HG03175 (cell line): ENCODE results near the gene PAX5.
"Not testable (repeated sequence)": the region's sequence is repeated elsewhere in the genome, so short reads cannot be mapped to it uniquely, and the experiment has no call there.

Source experiments
- ATAC-seq: cut with Tn5 transposase; IDR thresholded peaks from one replicate; pipeline ENCODE4 v1.9.1; 2021; ENCODE audit warnings: mild to moderate bottlenecking, moderate library complexity; ENCODE audit not compliant: unreplicated experiment

PAX5 gene

DNA sequence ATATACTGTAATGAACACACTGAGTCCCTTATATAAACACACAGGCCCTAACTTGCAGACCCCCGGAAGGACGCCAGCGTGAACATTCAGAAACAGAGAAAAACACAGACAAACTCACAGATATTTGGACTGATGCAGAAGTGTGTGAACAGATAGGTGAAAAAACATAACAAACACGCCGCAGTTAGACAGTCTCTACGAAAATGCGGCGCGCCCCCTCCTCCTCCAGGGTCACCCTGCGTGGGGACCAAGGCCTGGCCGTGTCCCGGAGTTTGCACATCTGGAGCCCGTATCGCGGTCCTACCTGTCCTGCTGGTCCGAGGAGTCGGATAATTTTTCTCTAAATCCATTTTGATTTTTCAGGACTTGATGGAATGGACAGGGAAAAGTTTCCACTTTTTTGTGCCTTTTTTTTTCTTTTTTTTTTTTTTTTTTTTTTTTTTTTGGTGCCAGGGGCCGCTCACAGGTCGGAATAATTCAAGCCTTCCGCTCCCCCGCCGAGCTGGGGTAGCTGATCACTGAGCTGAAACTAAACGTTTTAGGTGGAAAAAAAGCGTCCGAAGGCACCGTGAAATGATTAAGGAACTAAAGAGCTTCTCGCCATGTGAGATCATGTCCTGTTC lies at the start of gene PAX5:
Gene PAX5, minus strand, starts transcription at position 587 of the 623 bp plus-strand sequence. Its CDS starts 237 bp downstream, at position 350.
- no peak for ATAC-seq

DNA sequence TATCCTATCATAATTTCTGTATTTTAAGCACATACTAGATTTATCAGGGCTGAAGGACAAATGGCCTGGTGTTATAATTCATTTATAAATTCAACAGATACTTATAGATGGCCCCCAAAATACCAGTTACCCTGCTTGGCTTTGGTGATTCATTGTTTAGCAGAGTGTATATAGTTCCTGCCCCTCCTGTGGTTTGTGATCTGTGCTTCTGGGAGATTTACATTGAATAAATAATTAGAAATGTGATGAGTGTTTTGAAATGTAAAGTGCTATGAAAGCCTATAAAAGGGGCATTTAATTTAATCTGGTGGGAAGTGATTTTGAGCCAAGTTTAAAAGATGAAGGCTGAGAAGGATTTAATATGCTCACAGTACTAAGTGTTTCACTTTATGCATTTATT lies 49.6 kb upstream of the PAX5 start:
- ATAC-seq, result no peak

DNA sequence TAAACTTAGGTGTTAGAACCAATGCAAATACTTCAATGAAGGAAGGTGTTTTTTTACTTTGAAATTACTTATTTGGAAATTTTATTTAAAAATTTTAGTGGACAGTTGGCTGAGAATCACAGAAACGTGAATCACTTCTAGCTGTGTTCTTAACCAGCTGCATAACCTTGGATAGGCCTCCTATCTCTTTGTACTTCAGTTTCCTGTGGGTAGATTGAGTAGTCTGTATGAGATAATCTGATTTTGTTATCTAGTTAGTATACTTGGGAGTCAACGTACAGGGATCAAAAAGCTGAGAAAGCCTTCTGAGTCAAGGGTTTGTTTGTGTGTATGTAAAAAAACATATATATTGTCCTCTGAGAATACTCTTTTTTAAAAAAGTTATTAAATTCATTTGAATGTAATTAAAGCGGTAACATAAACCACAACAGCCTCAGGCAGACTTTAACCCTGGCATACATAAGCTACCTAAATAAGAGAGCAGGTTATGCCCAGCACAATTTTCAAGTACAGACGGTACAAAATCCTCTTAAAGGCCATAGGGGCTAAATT lies 48.2 kb upstream of the PAX5 start:
- ATAC-seq, result no peak

DNA sequence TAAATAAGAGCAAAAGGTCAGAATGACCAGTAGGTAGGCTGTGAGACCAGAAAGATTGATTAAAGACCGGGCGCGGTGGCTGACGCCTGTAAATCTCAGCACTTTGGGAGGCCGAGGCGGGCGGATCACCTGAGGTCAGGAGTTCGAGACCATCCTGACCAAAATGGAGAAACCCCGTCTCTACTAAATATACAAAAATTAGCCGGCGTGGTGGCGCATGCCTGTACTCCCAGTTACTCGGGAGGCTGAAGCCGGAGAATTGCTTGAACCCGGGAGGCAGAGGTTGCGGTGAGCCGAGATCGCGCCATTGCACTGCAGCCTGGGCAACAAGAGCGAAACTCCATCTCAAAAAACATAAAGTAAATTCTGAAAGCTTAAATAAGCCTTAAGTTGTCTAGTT lies 47.4 kb upstream of the PAX5 start:
- not testable (repeated sequence) for ATAC-seq

DNA sequence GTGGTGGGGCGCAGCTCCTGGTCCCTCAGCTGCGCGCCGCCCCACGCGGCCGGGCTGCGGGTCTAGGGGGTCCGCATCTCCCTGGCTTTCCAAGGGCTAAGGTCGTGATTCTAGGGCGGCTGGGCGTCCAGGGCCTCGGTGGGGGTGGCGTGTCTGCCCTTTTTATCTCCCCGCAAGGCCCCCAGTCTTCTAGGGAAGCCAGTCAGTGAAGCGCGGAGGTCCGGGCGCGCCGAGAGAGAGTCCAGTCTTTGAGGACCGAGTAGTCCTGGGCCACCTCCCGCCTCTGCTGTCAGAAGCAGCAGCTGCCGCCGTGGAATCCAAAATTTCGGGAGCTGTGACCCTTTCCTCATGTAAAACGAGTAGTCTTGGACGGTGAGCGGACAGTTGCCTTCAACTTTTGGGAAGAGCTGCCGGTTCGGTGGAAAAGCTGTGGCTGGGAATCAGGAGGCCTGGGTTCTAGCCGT lies 46.1 kb upstream of the PAX5 start:
- peak; percentile 28 for ATAC-seq

DNA sequence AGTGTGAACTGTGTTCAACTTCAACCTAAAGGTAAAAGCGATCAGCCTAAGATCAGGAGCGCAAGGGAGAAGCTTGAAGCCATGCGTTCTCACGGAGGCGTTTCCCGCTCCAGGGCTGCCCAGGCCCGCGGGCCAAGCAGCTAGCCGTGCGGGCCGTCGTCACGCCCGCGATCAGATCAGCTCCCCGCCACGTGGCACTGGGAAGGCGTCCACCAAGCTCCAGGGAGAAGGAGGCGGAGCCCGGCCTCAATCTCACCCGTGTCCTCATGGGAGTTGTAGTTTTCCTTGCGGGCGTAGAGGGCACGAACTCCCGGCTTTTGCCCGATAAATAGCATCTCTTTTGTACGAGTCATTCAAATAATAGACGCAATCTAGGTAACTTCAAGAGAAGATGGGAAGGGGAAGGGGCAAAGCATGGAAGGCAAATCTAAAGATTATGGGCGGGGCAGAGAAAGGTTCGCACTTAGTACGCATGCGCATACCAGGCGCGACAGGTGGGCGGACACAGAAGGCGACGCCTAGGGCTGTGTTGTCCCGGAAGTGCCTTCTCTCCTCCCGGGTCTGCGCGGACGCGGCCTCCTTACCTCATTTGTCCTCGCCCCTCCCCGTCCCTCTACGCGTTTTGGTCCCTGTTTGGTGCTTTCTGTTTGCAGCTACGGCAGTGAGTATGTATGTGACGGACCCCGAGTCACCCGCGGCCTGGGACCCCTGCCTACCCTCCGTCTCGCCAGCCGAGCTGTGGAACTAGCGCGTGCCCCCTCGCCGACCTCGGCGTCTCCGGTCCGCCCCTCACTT lies 45.5 kb upstream of the PAX5 start:
- ATAC-seq, result peak; percentile 93

DNA sequence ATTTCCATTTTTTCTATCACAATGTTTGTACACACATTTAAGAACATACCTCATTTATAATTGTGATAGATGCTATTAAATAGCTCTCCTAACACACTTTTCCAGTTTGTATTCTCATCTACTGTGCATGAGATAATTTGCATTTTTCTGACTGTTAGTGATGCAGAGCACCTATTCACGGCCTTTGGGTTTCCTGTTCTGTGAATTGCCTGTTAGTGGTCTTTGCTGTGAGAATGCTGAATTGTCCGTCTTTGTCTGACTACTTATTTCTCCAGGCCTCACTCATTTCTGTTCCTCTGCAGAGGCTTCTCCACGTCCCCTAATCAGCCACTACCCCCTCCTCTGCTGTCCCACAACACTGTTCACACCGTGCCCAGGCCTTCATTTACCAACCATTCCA lies 40.7 kb upstream of the PAX5 start:
- peak; percentile 34 for ATAC-seq

DNA sequence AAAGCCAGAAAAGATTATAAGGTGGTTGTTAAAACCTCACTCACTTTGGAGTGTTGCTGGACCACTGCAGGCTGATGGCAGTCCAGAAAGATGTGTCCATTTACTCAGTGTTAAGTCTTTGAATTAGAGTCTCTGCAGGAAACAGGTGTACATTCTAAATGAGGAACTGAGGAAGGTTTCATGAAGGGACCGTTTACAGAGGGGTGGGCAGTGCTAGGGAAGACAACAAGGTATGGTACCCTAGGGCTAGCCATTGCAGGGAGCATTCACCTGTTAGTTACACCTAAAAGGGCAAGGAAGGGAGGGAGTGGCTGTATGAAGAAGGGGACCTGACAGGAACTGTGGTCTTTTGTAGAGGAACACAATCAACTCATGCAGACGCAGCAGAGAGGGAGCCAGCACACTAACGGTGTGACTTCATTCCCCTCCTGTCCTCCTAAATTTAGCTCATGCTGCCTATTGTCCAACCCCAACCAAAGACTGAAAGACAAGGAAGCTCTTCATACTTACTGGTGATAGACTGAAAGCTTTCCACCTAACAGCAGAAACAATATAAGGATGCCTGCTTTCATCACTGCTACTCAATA lies 32.2 kb upstream of the PAX5 start:
- ATAC-seq, result peak; percentile 59

DNA sequence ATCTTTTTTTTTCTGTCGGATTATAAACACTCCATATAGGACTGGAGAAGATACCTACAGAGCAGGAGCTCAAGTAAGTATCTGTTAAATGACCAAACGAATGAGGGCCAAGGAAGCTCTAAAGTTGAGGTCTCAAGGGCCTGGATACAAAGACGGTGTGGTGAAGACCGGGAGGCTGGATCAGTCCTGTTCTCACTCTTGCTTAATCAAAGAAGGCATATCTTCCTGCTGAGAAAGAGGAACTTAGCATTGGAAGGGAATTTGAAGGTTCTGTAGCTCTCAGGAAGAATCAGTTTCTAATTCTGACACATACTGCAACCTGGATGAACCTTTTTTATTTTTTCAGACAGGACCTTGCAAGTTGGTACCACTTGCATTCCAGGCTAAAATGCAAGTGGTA lies 28.3 kb upstream of the PAX5 start:
- ATAC-seq, result no peak

DNA sequence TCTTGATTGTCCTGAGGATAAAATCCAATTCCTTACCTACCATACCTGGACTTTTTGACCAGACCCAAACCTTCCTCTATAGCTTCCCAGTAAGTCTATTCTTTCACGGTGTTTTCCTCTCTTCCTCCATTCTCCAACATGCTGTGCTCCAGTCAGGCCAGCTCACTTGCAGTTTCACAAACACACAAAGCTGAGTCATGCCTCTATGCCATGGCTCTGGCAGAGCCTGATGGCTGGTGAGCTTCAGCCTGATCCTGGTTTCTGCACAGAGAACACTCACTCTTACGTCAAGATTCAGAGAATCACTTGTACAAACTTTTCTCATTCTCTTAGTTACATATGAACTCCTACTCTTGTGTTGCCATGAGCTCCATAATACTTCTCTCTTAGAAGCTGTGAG lies 27.7 kb upstream of the PAX5 start:
- ATAC-seq, result no peak

DNA sequence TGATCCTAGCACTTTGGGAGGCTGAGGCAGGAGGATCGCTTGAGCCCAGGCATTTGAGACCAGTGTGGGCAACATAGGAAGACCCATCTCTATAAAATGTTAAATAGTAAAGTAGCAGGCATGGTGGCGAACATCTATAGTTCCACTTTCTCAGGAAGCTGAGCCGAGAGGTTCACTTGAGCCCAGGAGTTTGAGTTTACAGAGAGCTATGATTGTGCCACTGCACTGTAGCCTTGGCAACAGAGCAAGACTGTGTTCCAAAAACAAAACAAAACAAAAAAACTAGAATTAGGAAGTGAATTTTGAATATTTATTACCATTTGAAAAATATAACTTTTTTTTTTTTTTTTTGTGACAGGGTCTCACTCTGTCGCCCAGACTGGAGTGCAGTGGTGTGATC lies 26.8 kb upstream of the PAX5 start:
- ATAC-seq, result no peak

DNA sequence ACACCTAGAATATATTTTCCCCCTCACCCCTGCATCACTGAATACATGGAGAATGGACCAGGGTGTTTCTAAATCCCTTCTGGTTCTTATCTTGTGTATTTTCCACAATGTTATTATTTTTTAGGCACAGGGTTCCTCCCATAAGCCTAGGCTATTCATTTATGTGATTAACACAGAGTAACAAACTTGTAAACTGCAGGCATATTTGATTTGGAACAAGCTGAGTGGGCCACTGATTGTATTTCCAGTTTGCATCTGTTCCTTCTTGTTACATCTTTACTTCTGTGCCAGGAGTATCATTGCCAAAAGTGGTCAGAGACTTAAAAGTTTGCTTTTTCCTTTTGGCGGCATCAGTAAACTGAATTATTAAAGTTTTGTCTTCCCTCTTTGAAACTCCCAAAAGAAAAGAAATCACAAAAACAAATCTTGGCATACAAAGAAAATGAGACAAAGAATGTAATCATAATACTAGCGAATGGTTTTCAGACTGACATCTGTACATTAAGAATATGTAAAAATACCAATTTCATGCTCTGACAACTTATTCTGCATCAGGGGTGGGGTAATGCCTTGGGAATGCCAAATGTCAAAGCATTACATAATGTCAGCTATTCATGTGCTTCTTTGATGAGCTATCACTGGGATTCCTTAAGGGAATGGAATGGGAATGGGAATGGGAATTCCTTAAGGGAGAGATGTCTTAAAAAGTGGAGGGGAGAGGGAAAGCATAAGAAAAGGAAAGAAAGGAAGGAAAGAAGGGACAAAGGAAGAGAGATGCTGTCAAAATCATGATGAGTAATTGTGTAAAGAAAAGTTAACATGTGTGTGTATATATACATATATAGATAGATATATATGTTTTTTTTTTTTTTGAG lies 22.2 kb upstream of the PAX5 start:
- no peak for ATAC-seq

DNA sequence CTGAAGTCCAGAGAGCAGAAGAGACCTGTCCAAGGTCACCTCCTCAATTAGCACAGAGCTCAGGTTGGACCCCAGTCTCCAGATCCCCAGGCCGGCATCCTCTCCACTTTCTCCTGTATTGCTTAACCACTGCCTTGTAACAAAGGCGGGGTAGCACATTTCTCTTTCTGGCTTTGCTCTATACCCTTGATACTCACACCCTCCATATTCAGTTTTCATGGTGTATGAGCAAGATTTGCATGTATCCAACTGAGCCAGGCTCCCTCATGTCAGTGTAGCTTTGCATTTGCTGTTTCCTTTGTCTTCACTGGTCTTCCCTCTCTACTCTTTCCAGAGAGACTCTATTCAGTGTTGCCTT lies 20.3 kb upstream of the PAX5 start:
- not testable (repeated sequence) for ATAC-seq

DNA sequence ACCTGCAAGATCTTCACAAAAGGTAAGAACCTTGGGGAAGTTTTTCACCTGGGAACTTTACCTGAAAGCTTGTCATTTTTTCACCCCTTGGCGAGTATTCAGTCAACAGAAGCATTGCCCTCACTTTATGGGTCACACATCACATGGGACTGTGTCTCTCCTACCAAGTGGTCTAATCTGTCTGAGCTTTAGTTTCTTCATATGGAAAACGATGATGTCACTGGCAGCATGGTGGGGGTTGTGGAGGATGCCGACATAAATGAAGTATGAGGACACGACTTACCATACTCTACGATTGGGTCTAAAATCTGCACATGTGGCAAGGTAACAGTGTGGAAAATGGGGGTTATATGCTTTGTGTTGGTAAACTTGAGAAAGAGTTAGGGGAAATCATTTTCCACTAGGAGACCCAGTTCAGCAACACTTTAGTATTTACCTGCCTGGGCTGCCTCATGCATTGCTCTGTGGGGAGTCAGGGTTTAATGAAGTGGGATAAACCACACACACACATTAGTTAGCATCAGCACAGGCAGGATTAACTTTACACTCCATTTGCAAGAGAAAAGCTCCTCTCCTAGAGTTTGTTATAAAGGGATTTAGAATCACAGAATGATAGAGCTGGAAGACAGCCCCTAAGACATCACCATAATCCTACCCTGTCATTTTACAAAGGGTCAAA lies 19.8 kb upstream of the PAX5 start:
- no peak for ATAC-seq

DNA sequence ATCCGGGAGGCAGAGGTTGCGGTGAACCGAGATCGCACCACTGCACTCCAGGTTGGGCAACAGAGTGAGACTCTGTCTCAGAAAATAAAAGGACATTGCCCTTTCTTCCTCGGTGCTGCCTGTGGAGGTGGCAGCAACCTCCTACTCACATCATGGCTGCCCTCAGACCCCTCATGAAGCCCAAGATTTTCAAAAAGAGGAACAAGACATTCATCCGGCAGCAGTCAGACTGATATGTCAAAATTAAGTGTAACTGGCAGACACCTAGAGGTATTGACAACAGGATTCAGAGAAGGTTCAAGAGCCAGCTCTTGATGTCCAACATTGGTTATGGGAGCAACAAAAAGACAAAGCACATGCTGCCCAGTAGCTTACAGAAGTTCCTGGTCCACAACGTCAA lies 12.6 kb upstream of the PAX5 start:
- no peak for ATAC-seq

DNA sequence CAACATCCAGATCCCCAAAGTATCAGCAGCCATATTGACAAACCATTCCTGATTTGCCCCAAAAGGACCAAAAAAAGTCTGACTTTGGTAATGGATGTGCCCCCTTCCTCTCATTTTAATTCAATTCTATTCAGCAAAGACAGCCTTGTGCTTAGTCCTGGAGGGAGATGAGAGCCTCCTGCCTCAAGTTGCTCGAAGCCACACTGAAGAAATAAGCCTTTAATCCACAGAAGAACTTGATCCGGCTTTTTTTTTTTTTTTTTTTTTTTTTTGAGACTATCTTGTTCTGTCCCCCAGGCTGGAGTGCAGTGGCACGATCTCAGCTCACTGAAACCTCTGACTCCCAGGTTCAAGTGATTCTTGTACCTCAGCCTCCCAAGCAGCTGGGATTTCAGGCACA lies 8.4 kb upstream of the PAX5 start:
- no peak for ATAC-seq

DNA sequence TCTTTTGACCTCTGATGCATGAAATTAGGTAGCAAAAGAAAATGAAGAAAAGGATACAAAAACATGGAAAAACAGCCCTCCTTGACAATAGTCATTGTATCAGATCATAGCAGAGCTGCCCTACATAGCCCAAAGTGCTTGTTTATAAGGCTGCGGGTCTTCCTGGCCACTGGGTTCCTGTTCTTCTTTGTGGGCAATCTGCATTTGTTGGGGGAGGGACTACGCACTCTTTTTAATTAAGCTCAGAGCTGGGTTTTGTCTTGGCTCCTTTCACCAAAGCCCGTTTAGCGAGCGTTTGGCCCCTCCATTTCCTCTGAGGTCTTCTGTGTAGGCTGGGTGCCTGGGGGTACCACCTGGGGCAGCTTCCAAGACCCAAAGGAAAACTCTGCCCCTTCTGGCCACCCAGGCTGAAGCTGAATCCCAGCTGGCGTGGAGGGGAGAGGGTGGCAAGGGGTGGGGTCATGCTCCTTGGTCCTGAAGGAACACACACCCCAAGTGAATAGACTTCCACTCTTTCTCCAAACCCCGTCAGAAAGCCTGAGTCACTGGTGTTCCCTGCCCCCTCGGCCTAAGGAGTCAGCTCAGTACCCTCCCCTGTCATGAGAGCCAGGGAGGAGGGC lies 6.5 kb upstream of the PAX5 start:
- no peak for ATAC-seq

DNA sequence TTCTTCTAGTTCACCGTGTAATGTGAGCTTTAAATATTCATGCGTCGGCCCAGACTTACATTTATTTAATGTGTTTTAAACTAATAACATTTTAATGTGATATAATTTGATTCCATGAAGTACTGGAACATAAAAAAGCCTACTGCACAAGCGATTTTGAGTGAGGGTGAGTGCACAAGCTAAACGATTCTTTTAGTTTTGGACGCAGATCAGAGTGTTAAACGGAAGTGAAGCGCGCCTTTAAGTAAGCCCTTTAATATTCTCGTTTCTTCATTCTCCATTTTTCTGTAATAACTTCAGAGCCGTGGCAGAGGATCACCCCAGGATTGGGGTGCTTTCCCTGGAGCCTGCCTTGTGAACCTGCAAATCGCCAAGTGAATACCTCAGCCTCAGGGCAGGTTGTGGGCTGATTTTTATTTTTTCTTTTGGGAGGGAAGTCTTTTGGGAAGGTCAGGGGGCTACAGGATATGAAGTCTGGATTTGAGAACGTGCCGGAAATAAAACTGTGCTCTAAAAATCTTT lies 4.9 kb upstream of the PAX5 start:
- no peak for ATAC-seq

DNA sequence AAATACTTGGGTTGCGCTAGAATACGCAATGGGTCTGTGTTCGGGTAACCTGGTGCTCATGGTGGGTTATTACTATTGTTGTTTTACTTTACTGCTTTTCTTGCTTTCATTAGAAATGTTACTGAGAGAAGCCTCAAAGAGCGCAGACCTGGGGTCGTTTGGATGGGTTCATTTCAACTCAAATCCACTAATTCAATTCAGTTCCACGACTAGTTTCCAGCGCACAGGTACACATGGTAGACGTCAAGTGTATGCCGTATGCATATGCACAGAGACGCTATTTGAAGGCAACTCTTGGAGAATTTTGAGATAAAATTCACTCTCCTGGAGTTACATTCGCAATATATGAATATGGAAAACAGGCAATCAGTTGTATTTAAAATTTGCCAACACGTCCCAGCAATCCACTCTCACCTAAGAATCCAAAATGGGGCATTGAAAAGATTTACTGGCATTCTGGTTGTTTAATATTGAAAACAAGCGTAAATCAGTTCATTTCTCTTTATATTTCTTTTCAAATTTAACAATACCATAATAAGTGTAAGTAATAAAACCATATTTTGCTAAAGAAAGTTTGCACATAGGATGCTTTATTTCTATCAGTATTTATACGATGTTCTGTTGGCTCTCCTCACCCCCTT lies 4.4 kb upstream of the PAX5 start:
- no peak for ATAC-seq
